GM12864 (cell line): ENCODE data around the gene CC2D1A.
"Not testable (repeated sequence)": the region's sequence is repeated elsewhere in the genome, so short reads cannot be mapped to it uniquely, and the experiment has no call there.

Experiments
- DNase-seq: peaks from one replicate; pipeline ENCODE4 v3.0.0-alpha.2; 2011; ENCODE audit warnings: low read depth
- H3K4me3 ChIP-seq: 2 replicates; pipeline ENCODE4 v1.5.1; 2011; ENCODE audit warnings: mild to moderate bottlenecking, low read depth, low read length, control low read depth
- TF ChIP-seq, protein P1 (sequence below): IDR thresholded peaks from 2 replicates; pipeline ENCODE4 v1.5.1; 2011; ENCODE audit warnings: low read depth, mild to moderate bottlenecking, moderate library complexity, low read length, control low read depth, inconsistent platforms; ENCODE audit errors: missing control alignments

Gene CC2D1A

DNA sequence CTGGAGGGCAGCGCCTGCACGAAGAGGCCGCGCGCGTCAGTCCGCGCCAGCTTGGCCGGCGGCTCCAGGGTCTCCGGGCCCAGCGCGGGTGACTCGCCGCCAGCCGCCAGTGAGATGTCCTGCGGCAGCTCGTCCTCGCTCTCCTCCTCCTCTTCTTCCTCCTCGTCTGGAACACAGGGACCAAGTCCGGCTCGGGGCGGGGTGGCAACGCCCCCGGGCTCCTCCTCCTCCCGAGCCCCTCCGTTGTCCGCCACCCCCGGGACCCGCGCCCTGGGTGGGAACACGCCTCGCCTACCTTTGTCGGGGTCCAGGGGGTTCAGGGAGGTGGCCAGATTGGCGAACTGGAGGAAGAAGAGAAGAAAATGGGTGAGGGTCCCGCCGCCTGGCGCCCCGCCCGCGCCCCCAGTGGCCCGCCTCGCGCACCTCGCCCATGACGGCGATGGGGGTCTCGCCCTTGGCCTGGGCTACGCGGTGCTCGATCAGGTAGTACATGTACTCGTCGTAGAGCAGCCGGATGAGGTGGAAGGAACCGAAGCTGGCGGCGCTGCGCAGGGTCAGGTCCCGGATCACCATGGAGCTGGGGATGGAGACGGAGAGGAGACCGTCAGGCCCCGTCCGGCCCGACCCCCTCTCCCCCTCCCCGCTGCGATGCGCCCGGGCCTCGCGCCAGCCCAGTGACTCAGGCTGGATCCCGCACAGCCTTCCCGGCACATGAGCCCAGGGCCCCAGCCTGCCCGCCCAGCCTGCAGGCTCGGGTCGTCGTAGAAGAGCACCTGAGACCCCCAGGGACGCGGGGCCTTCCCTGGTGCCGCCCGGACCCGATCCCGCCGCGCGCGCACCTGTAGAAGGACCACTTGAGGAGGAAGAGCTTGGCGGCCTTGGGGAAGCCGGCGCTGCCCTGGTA lies 57.0 kb downstream of the CC2D1A start:
- TF ChIP-seq, protein P1, sequence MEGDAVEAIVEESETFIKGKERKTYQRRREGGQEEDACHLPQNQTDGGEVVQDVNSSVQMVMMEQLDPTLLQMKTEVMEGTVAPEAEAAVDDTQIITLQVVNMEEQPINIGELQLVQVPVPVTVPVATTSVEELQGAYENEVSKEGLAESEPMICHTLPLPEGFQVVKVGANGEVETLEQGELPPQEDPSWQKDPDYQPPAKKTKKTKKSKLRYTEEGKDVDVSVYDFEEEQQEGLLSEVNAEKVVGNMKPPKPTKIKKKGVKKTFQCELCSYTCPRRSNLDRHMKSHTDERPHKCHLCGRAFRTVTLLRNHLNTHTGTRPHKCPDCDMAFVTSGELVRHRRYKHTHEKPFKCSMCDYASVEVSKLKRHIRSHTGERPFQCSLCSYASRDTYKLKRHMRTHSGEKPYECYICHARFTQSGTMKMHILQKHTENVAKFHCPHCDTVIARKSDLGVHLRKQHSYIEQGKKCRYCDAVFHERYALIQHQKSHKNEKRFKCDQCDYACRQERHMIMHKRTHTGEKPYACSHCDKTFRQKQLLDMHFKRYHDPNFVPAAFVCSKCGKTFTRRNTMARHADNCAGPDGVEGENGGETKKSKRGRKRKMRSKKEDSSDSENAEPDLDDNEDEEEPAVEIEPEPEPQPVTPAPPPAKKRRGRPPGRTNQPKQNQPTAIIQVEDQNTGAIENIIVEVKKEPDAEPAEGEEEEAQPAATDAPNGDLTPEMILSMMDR, result no peak
- no peak overlapping the region for H3K4me3 ChIP-seq

DNA sequence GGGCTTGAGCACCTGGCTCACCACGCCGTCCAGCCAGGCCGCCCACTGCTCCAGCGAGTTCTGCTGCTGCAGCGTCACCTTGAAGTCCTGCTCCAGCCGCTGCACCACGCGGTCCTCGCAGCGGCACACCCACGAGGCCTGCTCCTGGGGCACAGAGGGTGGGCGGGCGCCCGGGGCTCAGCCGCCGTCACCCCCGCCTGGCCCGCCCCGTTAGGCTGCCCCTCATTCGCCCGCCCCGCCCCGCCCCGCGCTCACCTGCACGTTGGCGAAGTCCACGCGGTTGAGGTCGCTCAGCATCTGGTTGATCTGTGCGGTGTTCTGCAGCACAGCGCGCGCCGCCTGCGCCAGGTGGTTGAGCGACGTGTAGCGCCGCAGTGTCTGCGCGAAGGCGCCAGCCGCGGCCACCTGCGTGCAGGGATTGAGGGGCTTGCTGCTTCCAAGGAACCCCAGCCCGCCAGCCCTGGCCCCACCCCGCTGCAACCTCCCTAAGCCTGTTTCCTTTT lies 57.7 kb downstream of the CC2D1A start:
- DNase-seq, result no peak
- H3K4me3 ChIP-seq, result no peak overlapping the region
- TF ChIP-seq, protein P1, result no peak

More for the DNA sequence above, 57.0 kb downstream of the CC2D1A start:
- no peak for DNase-seq

DNA sequence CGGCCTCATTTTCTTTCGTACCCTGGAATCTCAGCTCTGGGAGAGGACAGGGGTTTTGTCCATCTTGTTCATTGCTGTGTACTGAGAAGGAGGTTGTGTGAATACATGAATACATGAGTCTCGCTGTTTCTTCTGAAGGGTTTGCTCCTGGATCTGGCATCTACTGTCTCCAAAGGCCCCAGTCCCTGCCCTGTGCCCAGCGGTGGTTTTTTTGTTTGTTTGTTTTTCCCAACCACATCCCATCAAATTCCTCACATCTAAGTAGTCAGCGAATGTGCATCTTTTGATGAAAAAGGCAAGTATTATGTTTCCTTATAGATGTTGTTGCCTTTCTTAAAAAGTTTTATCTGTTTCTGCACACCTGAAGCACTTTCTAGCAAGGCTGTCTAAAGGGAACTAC lies 58.8 kb downstream of the CC2D1A start:
- no peak overlapping the region for H3K4me3 ChIP-seq
- TF ChIP-seq, protein P1, result no peak
- DNase-seq, result no peak

DNA sequence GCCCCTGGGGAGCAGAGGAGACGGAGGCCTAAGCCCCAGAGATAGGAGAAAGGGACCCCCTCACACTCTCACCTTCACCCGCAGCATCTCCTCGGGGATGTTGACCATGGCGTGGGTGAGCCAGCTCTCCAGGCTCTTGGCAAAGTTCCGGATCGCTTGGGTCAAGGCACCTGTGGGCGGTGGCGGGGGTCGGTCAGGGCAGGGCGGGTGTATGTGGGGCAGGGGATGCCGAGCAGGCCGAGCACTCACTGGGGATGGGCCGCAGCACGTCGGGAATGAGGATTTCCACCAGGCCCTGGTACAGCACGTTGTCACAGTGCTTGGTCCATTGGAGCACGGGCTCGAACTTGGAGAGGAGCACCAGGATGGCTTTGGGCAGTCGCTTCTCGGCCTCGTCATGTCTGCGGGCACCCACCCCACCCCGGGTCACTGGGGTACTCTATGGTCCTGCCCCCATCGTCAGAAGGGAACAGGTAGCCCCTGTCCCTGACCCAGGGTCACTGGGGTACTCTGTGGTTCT lies 59.4 kb downstream of the CC2D1A start:
- DNase-seq, result no peak
- TF ChIP-seq, protein P1, result no peak
- no peak overlapping the region for H3K4me3 ChIP-seq

DNA sequence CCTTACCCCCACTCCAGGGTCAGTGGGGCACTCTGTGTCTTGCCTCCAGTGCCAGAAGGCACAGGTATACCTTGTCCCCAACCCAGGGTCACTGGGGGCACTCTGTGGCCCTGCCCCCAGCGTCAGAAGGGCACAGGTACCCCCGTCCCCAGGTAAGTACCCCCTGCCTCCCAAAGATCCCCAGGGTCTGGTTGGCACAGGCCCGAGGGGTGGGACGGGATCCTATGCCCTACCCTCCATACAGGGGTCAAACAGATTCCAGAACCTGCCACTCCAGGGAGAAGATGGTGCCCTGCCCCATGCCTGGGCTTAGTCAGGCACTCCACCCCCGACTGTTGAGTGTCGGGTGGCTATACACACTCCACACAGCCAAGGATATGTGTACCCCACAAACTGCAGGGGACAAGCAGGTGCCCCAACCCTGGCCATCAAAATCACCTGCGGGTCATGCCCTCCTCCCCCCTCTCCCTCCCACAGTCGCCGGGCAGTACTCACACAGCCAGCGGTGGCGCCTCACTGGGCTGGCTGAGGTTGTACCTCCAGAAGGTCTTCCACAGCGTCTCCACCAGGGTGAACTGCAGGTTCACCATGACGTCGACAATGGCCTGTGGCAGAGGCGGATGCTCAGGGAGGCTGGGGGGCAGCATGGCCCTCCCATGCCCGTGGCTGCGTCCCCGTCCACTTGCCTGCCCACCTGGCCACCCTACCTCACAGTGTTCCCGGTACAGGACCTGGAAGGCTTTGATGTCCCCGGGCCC lies 60.1 kb downstream of the CC2D1A start:
- no peak for DNase-seq
- H3K4me3 ChIP-seq, result no peak overlapping the region
- TF ChIP-seq, protein P1, result no peak

DNA sequence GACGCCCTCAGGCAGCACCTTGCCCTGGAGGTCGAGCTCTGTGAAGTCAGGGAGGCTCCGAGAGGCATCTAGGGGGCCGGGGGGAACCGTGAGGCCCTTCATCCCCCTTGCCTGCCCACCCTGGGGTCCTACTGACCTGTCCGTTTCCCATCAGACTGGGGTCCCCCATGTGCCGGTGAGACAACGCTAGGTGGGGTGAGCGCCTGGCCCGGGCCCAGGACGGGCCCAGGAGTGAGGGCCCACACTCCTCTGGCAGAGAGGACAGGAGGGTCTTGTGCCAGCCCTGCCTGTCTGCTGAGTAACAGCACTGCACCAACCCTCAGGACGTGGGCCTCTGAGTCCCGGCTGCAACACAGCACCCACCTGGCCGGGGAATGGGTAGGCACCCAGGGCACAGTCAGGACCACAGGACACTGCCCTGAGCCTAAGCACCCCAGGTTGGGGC lies 60.7 kb downstream of the CC2D1A start:
- no peak overlapping the region for H3K4me3 ChIP-seq
- no peak for DNase-seq
- TF ChIP-seq, protein P1, result no peak

DNA sequence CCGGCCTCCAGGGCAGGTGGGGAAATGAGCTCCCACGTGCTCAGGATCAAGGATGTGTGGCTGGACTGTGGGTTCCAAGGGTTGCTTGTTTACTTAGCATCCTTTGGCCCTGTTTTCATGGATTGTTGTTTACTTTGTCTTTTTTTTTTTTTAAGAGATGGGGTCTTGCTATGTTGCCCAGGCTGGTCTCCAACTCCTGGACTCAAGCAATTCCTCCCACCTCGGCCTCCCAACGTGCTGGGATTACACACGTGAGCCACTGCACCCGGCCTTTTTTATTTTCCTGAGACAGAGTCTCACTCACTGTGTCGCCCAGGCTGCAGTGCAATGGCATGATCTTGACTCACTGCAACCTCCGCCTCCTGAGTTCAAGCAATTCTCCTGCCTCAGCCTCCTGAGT lies 61.2 kb downstream of the CC2D1A start:
- DNase-seq, H3K4me3 ChIP-seq: not testable (repeated sequence)
